Measurements from ENCODE around the gene ERBIN. TPM values are rescaled to one million over a fixed set of nuclear protein-coding genes. Genes with fewer than 3 reads are reported as not detected.

Gene ERBIN
- polyA plus RNA-seq, 1 of the 3 experiments (the other 2 are of a cell fraction) = 10.3 TPM

DNA sequence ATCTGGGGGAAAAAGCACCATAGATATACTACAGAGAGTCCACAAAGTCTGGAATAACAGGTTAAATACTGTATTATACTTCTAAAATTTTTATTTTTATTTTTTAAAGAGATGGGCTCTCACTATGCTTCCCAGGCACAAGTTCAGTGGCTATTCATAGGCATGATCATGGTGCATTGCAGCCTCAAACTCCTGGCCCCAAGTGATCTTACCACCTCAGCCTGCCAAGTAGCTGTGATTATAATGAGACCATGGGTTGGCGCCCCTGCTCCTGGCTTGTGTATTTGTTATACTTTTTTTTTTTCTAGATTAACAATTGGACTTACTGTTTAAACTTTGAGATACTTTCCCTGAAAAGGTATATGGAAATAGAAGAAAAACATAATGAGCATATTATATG lies 25.9 kb downstream of the ERBIN start (continued):
- TF ChIP-seq, protein P1, sequence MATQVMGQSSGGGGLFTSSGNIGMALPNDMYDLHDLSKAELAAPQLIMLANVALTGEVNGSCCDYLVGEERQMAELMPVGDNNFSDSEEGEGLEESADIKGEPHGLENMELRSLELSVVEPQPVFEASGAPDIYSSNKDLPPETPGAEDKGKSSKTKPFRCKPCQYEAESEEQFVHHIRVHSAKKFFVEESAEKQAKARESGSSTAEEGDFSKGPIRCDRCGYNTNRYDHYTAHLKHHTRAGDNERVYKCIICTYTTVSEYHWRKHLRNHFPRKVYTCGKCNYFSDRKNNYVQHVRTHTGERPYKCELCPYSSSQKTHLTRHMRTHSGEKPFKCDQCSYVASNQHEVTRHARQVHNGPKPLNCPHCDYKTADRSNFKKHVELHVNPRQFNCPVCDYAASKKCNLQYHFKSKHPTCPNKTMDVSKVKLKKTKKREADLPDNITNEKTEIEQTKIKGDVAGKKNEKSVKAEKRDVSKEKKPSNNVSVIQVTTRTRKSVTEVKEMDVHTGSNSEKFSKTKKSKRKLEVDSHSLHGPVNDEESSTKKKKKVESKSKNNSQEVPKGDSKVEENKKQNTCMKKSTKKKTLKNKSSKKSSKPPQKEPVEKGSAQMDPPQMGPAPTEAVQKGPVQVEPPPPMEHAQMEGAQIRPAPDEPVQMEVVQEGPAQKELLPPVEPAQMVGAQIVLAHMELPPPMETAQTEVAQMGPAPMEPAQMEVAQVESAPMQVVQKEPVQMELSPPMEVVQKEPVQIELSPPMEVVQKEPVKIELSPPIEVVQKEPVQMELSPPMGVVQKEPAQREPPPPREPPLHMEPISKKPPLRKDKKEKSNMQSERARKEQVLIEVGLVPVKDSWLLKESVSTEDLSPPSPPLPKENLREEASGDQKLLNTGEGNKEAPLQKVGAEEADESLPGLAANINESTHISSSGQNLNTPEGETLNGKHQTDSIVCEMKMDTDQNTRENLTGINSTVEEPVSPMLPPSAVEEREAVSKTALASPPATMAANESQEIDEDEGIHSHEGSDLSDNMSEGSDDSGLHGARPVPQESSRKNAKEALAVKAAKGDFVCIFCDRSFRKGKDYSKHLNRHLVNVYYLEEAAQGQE (IDR thresholded peaks at IDR 0.05; ENCODE audit: low read depth, low read length) = no peak
- TF ChIP-seq, protein P2, sequence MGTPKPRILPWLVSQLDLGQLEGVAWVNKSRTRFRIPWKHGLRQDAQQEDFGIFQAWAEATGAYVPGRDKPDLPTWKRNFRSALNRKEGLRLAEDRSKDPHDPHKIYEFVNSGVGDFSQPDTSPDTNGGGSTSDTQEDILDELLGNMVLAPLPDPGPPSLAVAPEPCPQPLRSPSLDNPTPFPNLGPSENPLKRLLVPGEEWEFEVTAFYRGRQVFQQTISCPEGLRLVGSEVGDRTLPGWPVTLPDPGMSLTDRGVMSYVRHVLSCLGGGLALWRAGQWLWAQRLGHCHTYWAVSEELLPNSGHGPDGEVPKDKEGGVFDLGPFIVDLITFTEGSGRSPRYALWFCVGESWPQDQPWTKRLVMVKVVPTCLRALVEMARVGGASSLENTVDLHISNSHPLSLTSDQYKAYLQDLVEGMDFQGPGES (IDR thresholded peaks at IDR 0.05; ENCODE audit: low read depth, low read length) = no peak
- TF ChIP-seq POLR2AphosphoS5 (IDR thresholded peaks at IDR 0.05; ENCODE audit: low read depth, low read length) = no peak
- no peak for TF ChIP-seq SMC3 (IDR thresholded peaks at IDR 0.05; ENCODE audit: low read depth, low read length)
- TF ChIP-seq CHD2 (IDR thresholded peaks at IDR 0.05; ENCODE audit: low read length, partially characterized antibody) = no peak
- no peak for TF ChIP-seq NRF1 (IDR thresholded peaks at IDR 0.05; ENCODE audit: low read depth, low read length)
- TF ChIP-seq SIN3A (IDR thresholded peaks at IDR 0.05; ENCODE audit: borderline replicate concordance, low read depth, low read length) = no peak

DNA sequence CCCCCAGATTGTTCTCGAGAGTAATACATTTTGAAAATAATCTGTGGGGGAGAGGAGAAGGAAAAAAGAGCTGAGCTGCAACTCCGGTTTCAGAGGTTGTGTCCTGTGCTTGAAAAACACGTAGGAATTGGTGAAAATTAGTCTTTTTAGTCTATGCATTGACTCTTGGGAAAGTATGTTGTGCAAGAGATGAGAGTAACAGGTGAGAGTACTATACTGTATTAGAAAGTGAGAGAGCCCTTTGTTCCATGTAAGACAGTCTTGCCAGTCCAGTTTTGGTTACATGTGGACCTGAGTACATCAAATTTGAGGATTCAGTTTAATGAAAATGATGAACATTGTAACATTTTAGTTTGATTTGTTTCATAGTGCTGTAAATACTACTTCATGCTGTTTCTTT lies 27.8 kb downstream of the ERBIN start:
- POLR2A ChIA-PET = no interaction called here
- TF ChIP-seq TAF1 (IDR thresholded peaks at IDR 0.05; ENCODE audit: borderline replicate concordance, low read depth, low read length) (no peak), JUND (IDR thresholded peaks at IDR 0.05) (no peak), RAD21 (IDR thresholded peaks at IDR 0.05; ENCODE audit: low read length) (no peak), RXRA (IDR thresholded peaks at IDR 0.05; ENCODE audit: borderline replicate concordance, low read depth) (no peak), NFIC (IDR thresholded peaks at IDR 0.05; ENCODE audit: borderline replicate concordance) (no peak), RFX5 (IDR thresholded peaks at IDR 0.05; ENCODE audit: low read length) (no peak), POLR2AphosphoS5 (IDR thresholded peaks at IDR 0.05; ENCODE audit: low read depth, low read length) (no peak), CHD2 (IDR thresholded peaks at IDR 0.05; ENCODE audit: low read length, partially characterized antibody) (no peak), ELF1 (IDR thresholded peaks at IDR 0.05) (no peak), SMC3 (IDR thresholded peaks at IDR 0.05; ENCODE audit: low read depth, low read length) (no peak), SIN3A (IDR thresholded peaks at IDR 0.05; ENCODE audit: borderline replicate concordance, low read depth, low read length) (no peak), TEAD4 (IDR thresholded peaks at IDR 0.05; ENCODE audit: borderline replicate concordance, insufficient read depth) (no peak), YY1 (IDR thresholded peaks at IDR 0.05; ENCODE audit: low read depth) (no peak)
- TF ChIP-seq, protein P3, sequence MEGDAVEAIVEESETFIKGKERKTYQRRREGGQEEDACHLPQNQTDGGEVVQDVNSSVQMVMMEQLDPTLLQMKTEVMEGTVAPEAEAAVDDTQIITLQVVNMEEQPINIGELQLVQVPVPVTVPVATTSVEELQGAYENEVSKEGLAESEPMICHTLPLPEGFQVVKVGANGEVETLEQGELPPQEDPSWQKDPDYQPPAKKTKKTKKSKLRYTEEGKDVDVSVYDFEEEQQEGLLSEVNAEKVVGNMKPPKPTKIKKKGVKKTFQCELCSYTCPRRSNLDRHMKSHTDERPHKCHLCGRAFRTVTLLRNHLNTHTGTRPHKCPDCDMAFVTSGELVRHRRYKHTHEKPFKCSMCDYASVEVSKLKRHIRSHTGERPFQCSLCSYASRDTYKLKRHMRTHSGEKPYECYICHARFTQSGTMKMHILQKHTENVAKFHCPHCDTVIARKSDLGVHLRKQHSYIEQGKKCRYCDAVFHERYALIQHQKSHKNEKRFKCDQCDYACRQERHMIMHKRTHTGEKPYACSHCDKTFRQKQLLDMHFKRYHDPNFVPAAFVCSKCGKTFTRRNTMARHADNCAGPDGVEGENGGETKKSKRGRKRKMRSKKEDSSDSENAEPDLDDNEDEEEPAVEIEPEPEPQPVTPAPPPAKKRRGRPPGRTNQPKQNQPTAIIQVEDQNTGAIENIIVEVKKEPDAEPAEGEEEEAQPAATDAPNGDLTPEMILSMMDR (IDR thresholded peaks at IDR 0.05) = no peak

More for the DNA sequence above, 27.8 kb downstream of the ERBIN start:
- H3K9me2 ChIP-seq = no peaks in the 10 kb centered on the region
- 92% methylated on average over 3 of the region's 3 CpGs for WGBS (ENCODE audit: low lambda C conversion rate)
- no peak overlapping the region for H3K4me3 ChIP-seq (ENCODE audit: low read depth in 2 of 2, low read length in 1 of 2)
- no peak overlapping the region for H3K4me2 ChIP-seq
- H3F3A ChIP-seq (replicated peaks; ENCODE audit: insufficient read depth) = peaks cover 7% of the 10 kb centered on the region
- no peak for DNase-seq
- no peak overlapping the region for H3K9ac ChIP-seq
- H3K36me3 ChIP-seq (replicated peaks in 1 of 2; ENCODE audit: control insufficient read depth in 1 of 2, insufficient read depth in 2 of 2, low read length in 1 of 2) = no peaks in the 10 kb centered on the region
- CTCF ChIA-PET = no interaction called here
- H3K79me2 ChIP-seq (ENCODE audit: insufficient read depth) = peaks cover 99% of the 10 kb centered on the region
- H4K20me1 ChIP-seq (ENCODE audit: insufficient read depth) = peaks cover 84% of the 10 kb centered on the region
- H3K27ac ChIP-seq (ENCODE audit: low read depth in 2 of 2, low read length in 1 of 2) = no peak overlapping the region
- no peaks in the 10 kb centered on the region for H3K9me3 ChIP-seq
- no peaks in the 10 kb centered on the region for H3K4me1 ChIP-seq (ENCODE audit: control insufficient read depth in 1 of 2, insufficient read depth in 2 of 2, low read depth in 1 of 2, low read length in 1 of 2)
- H2AFZ ChIP-seq (ENCODE audit: low read depth) = no peak overlapping the region
- no peaks in the 10 kb centered on the region for H3K27me3 ChIP-seq (ENCODE audit: insufficient read depth)

Measured in SK-N-SH (cell line).